PC-3 (cell line): ENCODE measurements around the gene CC2D2A. TPM values are rescaled to one million over a fixed set of nuclear protein-coding genes. Genes with fewer than 3 reads are reported as not detected.
A peak's percentile ranks its signal among the peaks of the same experiment; 100 is the strongest.

Experiments
- ATAC-seq: fragments of 200-7000 bp; cut with Tn5 transposase; 2 replicates; pipeline ENCODE4 v1.9.1; 2020; ENCODE audit warnings: mild to moderate bottlenecking, moderate library complexity
- Bru-seq: library from RNA; stranded (reverse); fragments of 400-500 nt; gene quantifications from one replicate; lab custom pipeline; 2021; lab: Mats Ljungman, UMichigan
- BruChase-seq, 2 experiments: library from RNA; stranded (reverse); fragments of 400-500 nt; gene quantifications; one replicate each; lab custom pipeline; 2021; lab: Mats Ljungman, UMichigan
- BruUV-seq: library from RNA; stranded (reverse); fragments of 400-500 nt; replicated peaks from 2 replicates; lab custom pipeline; 2021; lab: Mats Ljungman, UMichigan
- CTCF ChIA-PET: fragments of 300-600 bp; sonication (Branson Sonifier 250); formaldehyde crosslinking; loops from one replicate; lab custom pipeline; 2022; ENCODE audit warnings: antibody characterized with exemption; lab: Charles Lee
- POLR2A ChIA-PET: fragments of 300-600 bp; sonication (Branson Sonifier 250); formaldehyde crosslinking; loops from one replicate; lab custom pipeline; 2022; ENCODE audit warnings: antibody characterized with exemption; ENCODE audit not compliant: unreplicated experiment; lab: Charles Lee
- DNase-seq: peaks from one replicate; pipeline ENCODE4 v3.0.0-alpha.2; 2015
- H2AFZ ChIP-seq: fragments of 300-600 bp; sonication (generic); 2 replicates; pipeline ENCODE4 v1.6.0; 2016; ENCODE audit warnings: antibody characterized with exemption, low read length
- H3F3A ChIP-seq: fragments of 300-600 bp; sonication (generic); one replicate; pipeline ENCODE4 v1.6.0; 2017; ENCODE audit warnings: antibody characterized with exemption, low read length, control low read depth, mild to moderate bottlenecking; ENCODE audit not compliant: unreplicated experiment
- H3K27ac ChIP-seq: fragments of 300-600 bp; sonication (generic); 2 replicates; pipeline ENCODE4 v1.5.1; 2016; ENCODE audit warnings: mild to moderate bottlenecking, low read length
- H3K27me3 ChIP-seq: fragments of 300-600 bp; sonication (generic); 2 replicates; pipeline ENCODE4 v1.6.1; 2016; ENCODE audit warnings: low read length, mixed read lengths
- H3K36me3 ChIP-seq: fragments of 300-600 bp; sonication (generic); 2 replicates; pipeline ENCODE4 v1.6.1; 2016; ENCODE audit warnings: low read depth, mixed run types, low read length, mixed read lengths
- H3K4me1 ChIP-seq: fragments of 300-600 bp; sonication (generic); 2 replicates; pipeline ENCODE4 v1.5.1; 2016; ENCODE audit warnings: low read length; ENCODE audit not compliant: insufficient read depth
- H3K4me2 ChIP-seq: fragments of 300-600 bp; sonication (generic); 2 replicates; pipeline ENCODE4 v1.6.0; 2016; ENCODE audit warnings: low read length
- H3K4me3 ChIP-seq: fragments of 300-600 bp; sonication (generic); 2 replicates; pipeline ENCODE4 v1.5.1; 2016; ENCODE audit warnings: mild to moderate bottlenecking, low read length, mixed read lengths
- H3K79me2 ChIP-seq: fragments of 300-600 bp; sonication (generic); 2 replicates; pipeline ENCODE4 v1.6.1; 2017; ENCODE audit warnings: low read length, mixed read lengths
- H3K9ac ChIP-seq: fragments of 300-600 bp; sonication (generic); 2 replicates; pipeline ENCODE4 v1.6.0; 2016; ENCODE audit warnings: mild to moderate bottlenecking, low read length
- H3K9me2 ChIP-seq: fragments of 300-600 bp; sonication (generic); replicated peaks from 2 replicates; pipeline ENCODE4 v1.6.1; 2016; ENCODE audit warnings: mixed run types, low read length, mixed read lengths
- H3K9me3 ChIP-seq: fragments of 300-600 bp; sonication (generic); 2 replicates; pipeline ENCODE4 v1.6.1; 2016; ENCODE audit warnings: low read length, mixed read lengths
- H4K20me1 ChIP-seq: fragments of 300-600 bp; sonication (generic); 2 replicates; pipeline ENCODE4 v1.6.1; 2016; ENCODE audit warnings: low read length, mixed read lengths
- EZH2 ChIP-seq: fragments of 300-600 bp; sonication (generic); IDR thresholded peaks from one replicate; pipeline ENCODE4 v1.6.1; 2017; ENCODE audit warnings: antibody characterized with exemption, mild to moderate bottlenecking, low read length; ENCODE audit not compliant: unreplicated experiment
- EZH2phosphoT487 ChIP-seq: fragments of 300-600 bp; sonication (generic); IDR thresholded peaks from 2 replicates; pipeline ENCODE4 v1.6.1; 2018; ENCODE audit warnings: mild to moderate bottlenecking, antibody characterized with exemption, low read length, borderline replicate concordance
- intact Hi-C: fragments of 100-400 bp; cut with micrococcal nuclease; formaldehyde crosslinking; loops from 2 replicates; pipeline ENCODE4 v1.9.0; 2023
- long read RNA-seq: library from polyadenylated mRNA; unstranded; transcript quantifications from one replicate; pipeline ENCODE4 v2.0.0, GENCODE V29; 2021; ENCODE audit not compliant: unreplicated experiment
- total RNA-seq: library from RNA; depleted of rRNA; stranded (reverse); fragments of >200 nt; gene quantifications from 2 replicates; pipeline ENCODE4 v1.2.3, GENCODE V29; 2014; rRNA removed
- TF ChIP-seq, protein P1 (sequence below): fragments of 300-600 bp; sonication (generic); conservative IDR thresholded peaks from 2 replicates; pipeline ENCODE4 v1.5.1; 2017; ENCODE audit warnings: antibody characterized with exemption, low read depth, mild to moderate bottlenecking, low read length

CC2D2A gene
- 13.1 and 13.4 TPM in 2 replicates for total RNA-seq
- Bru-seq, nascent RNA, result percentile 52 among the genes with signal in this experiment
- percentile 45 among the genes with signal in this experiment for BruChase-seq, experiment 1, labeled RNA remaining after a 6-hour chase
- percentile 48 among the genes with signal in this experiment for BruChase-seq, experiment 2, labeled RNA remaining after a 2-hour chase
- long read RNA-seq, partial matches to known transcripts, result 3 of 9 reads
- long read RNA-seq, other reads (novel, unspliced or antisense), result 5 of 9 reads

- no peaks in the 10 kb centered on the region for H3K36me3 ChIP-seq
- no peak within 1 kb of the TSS for H3K9ac ChIP-seq
Measured at GRCh38 chr4:15469402-15470127, at the start of gene CC2D2A. CC2D2A (plus strand) TSS chr4:15469882; CDS start chr4:15475933, 6,051 bp downstream.

GRCh38 chr4:15420642-15421041 is 49.0 kb upstream of the CC2D2A start:
- H3K27ac ChIP-seq, result no peak overlapping the region
- no peak overlapping the region for H2AFZ ChIP-seq
- no peaks in the 10 kb centered on the region for H3K9me2 ChIP-seq
- DNase-seq (no peak), ATAC-seq (no peak)
- H3K4me3 ChIP-seq, result no peak overlapping the region
- H3K9ac ChIP-seq, result no peak overlapping the region
- no peaks in the 10 kb centered on the region for H3K4me1 ChIP-seq
- H3K79me2 ChIP-seq, result no peaks in the 10 kb centered on the region
- H3K4me2 ChIP-seq, result no peak overlapping the region
- no peaks in the 10 kb centered on the region for H3K9me3 ChIP-seq
- H4K20me1 ChIP-seq, result no peaks in the 10 kb centered on the region
- H3K36me3 ChIP-seq, result no peaks in the 10 kb centered on the region
- ChIA-PET POLR2A (no interaction called here), CTCF (no interaction called here)
- BruUV-seq, result no TSS peak
- intact Hi-C loops, result no loop called here
- TF ChIP-seq EZH2phosphoT487, result no peak
- TF ChIP-seq EZH2, result no peak
- TF ChIP-seq, protein P1, sequence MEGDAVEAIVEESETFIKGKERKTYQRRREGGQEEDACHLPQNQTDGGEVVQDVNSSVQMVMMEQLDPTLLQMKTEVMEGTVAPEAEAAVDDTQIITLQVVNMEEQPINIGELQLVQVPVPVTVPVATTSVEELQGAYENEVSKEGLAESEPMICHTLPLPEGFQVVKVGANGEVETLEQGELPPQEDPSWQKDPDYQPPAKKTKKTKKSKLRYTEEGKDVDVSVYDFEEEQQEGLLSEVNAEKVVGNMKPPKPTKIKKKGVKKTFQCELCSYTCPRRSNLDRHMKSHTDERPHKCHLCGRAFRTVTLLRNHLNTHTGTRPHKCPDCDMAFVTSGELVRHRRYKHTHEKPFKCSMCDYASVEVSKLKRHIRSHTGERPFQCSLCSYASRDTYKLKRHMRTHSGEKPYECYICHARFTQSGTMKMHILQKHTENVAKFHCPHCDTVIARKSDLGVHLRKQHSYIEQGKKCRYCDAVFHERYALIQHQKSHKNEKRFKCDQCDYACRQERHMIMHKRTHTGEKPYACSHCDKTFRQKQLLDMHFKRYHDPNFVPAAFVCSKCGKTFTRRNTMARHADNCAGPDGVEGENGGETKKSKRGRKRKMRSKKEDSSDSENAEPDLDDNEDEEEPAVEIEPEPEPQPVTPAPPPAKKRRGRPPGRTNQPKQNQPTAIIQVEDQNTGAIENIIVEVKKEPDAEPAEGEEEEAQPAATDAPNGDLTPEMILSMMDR, result no peak
- H3K27me3 ChIP-seq, result peaks cover 3% of the 10 kb centered on the region; the same call in 1 of the 2 replicates
- no peaks in the 10 kb centered on the region for H3F3A ChIP-seq

More at GRCh38 chr4:15469402-15470127, at the start of gene CC2D2A:
- intact Hi-C loops, result loop anchor here (10.0 kb wide), 1 partner anchor 535 kb away; no protein-coding TSS in a partner anchor
- no peaks in the 10 kb centered on the region for H3K9me2 ChIP-seq
- H3K27ac ChIP-seq, result no peak within 1 kb of the TSS
- H2AFZ ChIP-seq, result peak within 1 kb of the TSS; percentile 95
- H4K20me1 ChIP-seq, result no peaks in the 10 kb centered on the region
- POLR2A ChIA-PET, result no interaction called here
- no peaks in the 10 kb centered on the region for H3F3A ChIP-seq
- peak within 1 kb of the TSS; percentile 73 for H3K4me3 ChIP-seq
- DNase-seq (peak; percentile 47), ATAC-seq (peak; percentile 88)
- BruUV-seq, result no TSS peak
- H3K27me3 ChIP-seq, result peaks cover 7% of the 10 kb centered on the region; the same call in 1 of the 2 replicates
- no peaks in the 10 kb centered on the region for H3K79me2 ChIP-seq
- peaks cover 4% of the 10 kb centered on the region; the same call in 1 of the 2 replicates for H3K4me1 ChIP-seq
- H3K9me3 ChIP-seq, result no peaks in the 10 kb centered on the region
- TF ChIP-seq, protein P1, result no peak
- no peak for TF ChIP-seq EZH2
- no peak for TF ChIP-seq EZH2phosphoT487
- peak within 1 kb of the TSS; percentile 93 for H3K4me2 ChIP-seq
- CTCF ChIA-PET, result interaction anchor here (0.5 to 0.6 kb wide), 3 partner anchors 9 to 410 kb away, joined by 3 to 10 read pairs (median 5); no protein-coding TSS in a partner anchor

DNA sequence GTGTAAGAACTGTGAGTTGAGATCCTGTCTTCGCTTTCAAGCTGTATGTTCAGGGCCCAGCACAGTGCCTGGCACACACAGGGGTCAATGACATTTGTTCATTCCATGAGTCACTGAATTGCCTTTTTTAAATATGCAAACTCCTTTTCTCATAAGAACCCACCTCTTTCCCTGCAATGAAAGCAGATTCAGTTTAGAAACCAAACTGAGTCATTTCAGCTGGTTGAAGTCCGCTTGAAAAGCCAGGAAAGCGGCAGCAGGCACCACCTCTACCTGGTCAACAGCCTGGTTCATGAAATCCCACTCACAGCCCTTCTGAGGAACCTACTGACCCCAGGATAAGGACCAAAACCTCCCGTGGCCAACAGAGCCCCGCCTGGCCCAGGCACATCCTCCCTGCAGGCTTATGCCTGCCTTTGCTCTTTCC is 46.4 kb upstream of the CC2D2A start:
- Histone ChIP-seq H3K27me3 (peaks cover 4% of the 10 kb centered on the region; the same call in 1 of the 2 replicates), H3K36me3 (no peaks in the 10 kb centered on the region), H3K4me3 (no peak overlapping the region), H3F3A (no peaks in the 10 kb centered on the region), H3K4me2 (no peak overlapping the region), H3K27ac (no peak overlapping the region), H3K79me2 (no peaks in the 10 kb centered on the region), H4K20me1 (no peaks in the 10 kb centered on the region), H2AFZ (no peak overlapping the region), H3K9me3 (no peaks in the 10 kb centered on the region), H3K4me1 (no peaks in the 10 kb centered on the region), H3K9me2 (no peaks in the 10 kb centered on the region), H3K9ac (no peak overlapping the region)
- no peak for DNase-seq
- BruUV-seq, result no TSS peak
- intact Hi-C loops, result no loop called here
- TF ChIP-seq EZH2phosphoT487, result no peak
- TF ChIP-seq EZH2, result no peak
- TF ChIP-seq, protein P1, result no peak
- ChIA-PET CTCF (no interaction called here), POLR2A (no interaction called here)
- ATAC-seq, result no peak
